Cardiac fibroblast (primary cell): ENCODE data around the gene ATP4B.

Source experiments
- DNase-seq, 2 donors: peaks; one replicate each; pipeline versions ENCODE4 v3.0.0 to v3.0.0-alpha.2; 2010; ENCODE audit warnings: low read depth in 2 of 2
- H3K4me3 ChIP-seq, 2 donors: replicated peaks in 1 of 2; 1 replicate in 1 of 2; 2 replicates in 1 of 2; pipeline ENCODE4 v1.5.1; 2011; ENCODE audit warnings: low read depth in 2 of 2, low read length in 2 of 2, mild to moderate bottlenecking in 2 of 2, moderate library complexity in 1 of 2
- TF ChIP-seq, protein P1 (sequence below): IDR thresholded peaks from one replicate; pipeline ENCODE4 v1.5.1; 2011; ENCODE audit warnings: low read depth, mild to moderate bottlenecking, low read length, inconsistent platforms

Gene ATP4B

DNA sequence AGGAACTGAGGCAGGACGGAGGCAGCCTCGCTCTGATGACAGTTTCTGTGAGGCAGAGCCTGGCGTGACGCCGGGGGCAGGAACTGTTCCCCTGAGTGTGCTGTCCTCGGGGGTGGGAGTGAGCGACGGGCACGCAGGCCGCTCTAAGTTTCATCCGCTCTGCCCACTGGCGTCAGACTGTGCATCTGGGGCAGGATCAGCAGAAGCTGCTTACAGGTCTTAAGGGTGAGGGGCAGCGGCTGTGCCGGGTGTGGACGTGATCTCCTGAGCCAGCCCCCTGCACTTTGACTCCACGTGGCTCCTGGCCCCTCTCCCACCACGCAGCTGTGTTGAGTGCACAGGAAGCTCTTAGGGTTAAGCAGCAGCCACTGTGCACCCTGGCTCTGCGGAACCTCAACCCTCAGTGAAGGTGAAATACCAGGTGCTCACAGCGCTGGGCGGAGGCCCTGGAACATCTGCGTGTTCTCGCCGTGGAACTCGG is 10.5 kb upstream of the ATP4B start:
- TF ChIP-seq, protein P1, sequence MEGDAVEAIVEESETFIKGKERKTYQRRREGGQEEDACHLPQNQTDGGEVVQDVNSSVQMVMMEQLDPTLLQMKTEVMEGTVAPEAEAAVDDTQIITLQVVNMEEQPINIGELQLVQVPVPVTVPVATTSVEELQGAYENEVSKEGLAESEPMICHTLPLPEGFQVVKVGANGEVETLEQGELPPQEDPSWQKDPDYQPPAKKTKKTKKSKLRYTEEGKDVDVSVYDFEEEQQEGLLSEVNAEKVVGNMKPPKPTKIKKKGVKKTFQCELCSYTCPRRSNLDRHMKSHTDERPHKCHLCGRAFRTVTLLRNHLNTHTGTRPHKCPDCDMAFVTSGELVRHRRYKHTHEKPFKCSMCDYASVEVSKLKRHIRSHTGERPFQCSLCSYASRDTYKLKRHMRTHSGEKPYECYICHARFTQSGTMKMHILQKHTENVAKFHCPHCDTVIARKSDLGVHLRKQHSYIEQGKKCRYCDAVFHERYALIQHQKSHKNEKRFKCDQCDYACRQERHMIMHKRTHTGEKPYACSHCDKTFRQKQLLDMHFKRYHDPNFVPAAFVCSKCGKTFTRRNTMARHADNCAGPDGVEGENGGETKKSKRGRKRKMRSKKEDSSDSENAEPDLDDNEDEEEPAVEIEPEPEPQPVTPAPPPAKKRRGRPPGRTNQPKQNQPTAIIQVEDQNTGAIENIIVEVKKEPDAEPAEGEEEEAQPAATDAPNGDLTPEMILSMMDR, result no peak
- DNase-seq, result no peak
- H3K4me3 ChIP-seq, result no peak overlapping the region

DNA sequence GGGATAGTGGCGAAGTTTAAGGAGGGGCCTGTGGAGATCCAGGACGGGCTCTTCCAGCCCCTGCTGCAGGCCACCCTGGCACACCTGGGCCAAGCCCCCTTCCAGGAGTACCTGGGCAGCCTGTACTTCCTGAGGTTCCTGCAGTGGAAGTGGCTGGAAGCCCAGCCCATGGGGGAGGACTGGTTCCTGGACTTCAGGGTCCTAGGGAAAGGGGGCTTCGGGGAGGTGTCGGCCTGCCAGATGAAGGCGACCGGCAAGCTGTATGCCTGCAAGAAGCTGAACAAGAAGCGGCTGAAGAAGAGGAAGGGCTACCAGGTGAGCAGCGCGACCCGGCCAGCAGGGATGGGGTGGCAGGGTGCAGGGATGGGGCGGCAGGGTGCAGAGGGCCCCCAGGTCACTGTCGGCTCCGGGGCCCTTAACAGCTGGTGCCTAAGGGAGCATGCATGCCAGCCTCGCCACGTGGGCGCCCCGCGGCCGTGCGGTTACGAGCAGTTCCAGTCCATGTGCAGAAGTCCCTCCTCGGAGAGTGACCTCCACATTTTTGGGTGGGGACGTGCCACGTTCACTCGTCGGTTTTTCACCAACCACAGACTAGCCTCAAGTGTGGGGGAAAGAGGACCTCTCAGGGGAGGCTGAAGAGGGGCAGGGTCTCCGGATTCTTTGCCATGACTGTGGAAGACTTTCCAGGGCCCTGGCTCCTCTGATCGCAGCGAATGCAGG is 9.9 kb upstream of the ATP4B start:
- no peak overlapping the region for H3K4me3 ChIP-seq
- DNase-seq, result no peak
- TF ChIP-seq, protein P1, result no peak

DNA sequence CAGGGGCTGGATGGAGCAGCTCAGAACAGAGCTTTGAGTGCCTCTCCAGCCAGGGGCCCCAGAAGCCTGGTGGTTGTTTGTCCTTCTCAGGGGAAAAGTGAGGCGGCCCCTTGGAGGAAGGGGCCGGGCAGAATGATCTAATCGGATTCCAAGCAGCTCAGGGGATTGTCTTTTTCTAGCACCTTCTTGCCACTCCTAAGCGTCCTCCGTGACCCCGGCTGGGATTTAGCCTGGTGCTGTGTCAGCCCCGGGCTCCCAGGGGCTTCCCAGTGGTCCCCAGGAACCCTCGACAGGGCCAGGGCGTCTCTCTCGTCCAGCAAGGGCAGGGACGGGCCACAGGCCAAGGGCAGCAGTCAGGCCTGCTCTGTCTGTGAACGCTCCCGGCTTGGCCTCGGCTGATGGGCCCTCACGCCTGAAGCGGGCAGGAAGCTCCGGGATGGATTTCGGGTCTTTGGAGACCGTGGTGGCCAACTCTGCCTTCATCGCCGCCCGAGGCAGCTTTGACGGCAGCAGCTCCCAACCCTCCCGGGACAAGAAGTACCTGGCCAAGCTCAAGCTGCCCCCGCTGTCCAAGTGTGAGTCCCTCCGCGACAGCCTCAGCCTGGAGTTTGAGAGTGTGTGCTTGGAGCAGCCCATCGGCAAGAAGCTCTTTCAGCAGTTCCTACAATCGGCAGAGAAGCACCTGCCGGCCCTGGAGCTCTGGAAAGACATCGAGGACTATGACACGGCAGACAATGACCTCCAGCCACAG is 9.1 kb upstream of the ATP4B start, which contains the start of gene GRK1:
Gene GRK1, plus strand, starts transcription at position 269 of the 751 bp plus-strand sequence. Its CDS starts 168 bp downstream, at position 437.
- no peak for DNase-seq
- H3K4me3 ChIP-seq, result no peak within 1 kb of the TSS
- TF ChIP-seq, protein P1, result no peak

DNA sequence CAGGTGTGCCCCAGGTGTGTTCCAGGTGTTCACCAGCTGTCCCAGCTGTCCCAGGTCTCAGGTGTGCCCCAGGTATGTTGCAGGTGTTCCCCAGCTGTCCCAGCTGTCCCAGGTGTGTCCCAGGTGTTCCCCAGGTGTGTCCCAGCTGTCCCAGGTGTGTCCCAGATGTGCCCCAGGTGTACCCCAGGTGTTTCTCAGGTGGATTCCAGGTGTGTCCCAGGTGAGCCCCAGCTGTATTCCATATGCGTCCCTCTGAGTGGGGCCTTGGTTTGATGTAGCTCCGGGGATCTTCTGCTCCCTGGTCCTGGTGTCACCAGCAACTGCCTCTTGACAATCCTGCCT is 8.3 kb upstream of the ATP4B start:
- no peak overlapping the region for H3K4me3 ChIP-seq
- TF ChIP-seq, protein P1, result no peak
- no peak for DNase-seq

DNA sequence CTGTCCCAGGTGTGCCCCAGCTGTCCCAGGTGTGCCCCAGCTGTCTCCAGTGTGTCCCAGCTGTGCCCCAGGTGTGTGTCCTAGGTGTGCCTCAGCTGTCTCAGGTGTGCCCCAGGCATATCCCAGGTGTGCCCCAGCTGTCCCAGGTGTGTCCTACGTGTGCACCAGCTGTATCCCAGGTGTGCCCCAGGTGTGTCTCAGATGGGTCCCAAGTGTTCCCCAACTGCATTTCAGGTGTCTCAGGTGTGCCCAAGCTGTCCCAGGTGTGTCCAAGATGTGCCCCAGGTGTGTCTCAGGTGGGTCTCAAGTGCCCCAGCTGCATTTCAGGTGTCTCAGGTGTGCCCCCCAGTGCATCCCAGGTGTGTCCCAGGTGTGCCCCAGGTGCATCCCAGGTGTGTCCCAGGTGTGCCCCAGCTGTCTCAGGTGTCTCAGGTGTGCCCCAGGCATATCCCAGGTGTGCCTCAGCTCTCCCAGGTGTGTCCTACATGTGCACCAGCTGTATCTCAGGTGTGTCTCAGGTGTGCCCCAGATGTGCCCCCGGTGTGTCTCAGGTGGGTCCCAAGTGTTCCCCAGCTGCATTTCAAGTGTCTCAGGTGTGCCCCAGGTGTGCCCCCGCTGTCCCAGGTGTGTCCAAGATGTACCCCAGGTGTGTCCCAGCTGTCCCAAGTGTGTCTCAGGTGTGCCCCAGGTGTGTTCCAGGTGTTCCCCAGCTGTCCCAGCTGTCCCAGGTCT is 7.8 kb upstream of the ATP4B start:
- no peak overlapping the region for H3K4me3 ChIP-seq
- TF ChIP-seq, protein P1, result no peak
- DNase-seq, result no peak

DNA sequence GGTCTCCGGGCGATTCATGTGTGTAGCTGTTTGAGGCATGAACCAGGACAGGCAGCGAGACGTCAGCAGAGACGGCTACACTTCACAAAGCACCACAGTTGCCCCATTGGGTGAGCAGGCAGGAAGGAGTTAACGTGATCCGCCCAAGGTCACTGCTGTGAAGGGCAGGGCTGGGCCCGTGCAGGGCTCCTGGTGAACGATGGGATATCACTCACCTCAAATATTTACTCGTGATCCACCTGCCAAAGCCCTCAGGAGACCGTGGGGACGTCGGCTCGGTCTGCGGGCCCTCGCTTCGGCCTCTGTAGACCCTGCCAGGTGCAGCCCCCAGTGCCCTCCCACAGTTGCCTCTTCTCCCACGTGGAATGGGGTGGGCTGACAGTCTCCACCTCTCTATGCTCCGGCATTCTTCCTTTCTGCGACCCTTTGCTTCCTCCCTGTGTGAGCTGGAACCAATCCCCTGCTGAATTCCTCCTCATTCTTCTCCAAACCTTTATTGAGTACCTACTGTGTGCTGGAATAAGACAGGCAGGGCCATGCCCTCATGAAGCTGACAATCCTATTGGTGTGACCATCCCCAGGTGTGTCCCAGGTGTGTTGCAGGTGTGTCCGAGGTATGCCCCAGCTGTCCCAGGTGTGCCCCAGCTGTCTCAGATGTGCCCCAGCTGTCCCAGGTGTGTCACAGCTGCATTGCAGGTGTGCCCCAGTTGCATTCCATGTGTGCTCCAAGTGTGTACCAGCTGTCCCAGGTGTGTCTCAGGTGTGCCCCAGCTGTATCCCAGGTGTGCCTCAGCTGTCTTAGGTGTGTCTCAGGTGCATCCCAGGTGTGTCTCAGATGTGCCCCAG is 7.0 kb upstream of the ATP4B start:
- no peak overlapping the region for H3K4me3 ChIP-seq
- no peak for DNase-seq
- TF ChIP-seq, protein P1, result no peak
